Measurements from ENCODE around the gene ZNF132.

DNA sequence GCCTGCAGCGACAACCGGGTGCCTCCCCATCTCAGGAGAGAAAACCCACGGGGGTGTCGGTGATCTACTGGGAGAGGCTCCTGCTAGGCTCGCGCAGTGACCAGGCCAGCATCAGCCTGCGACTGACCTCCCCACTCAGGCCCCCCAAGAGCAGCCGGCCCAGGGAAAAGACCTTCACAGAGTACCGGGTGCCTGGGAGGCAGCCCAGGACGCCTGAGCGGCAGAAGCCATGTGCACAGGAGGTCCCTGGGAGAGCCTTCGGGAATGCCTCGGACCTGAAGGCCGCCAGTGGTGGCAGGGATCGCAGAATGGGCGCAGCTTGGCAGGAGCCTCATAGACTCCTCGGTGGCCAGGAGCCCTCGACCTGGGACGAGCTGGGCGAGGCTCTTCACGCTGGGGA, 15.4 kb upstream of the ZNF132 start:
- no peak for TF ChIP-seq CTCF (IDR thresholded peaks at IDR 0.05)
- TF ChIP-seq POLR2A (IDR thresholded peaks at IDR 0.05; ENCODE audit: low read depth) = no peak
- TF ChIP-seq EP300 (IDR thresholded peaks at IDR 0.05) = no peak
- no peak for TF ChIP-seq POLR2AphosphoS5 (IDR thresholded peaks at IDR 0.05)

All from esophagus muscularis mucosa (tissue), 4 donors.